ENCODE data around the gene MS4A18. TPM values are rescaled to one million over a fixed set of nuclear protein-coding genes. Genes with fewer than 3 reads are reported as not detected.

The MS4A18 gene
- total RNA-seq, 4 donors from 2014 or later = not detected

- Histone ChIP-seq H3K27me3 (peaks cover 7% of the 10 kb centered on the region), H3K4me1 (no peaks in the 10 kb centered on the region), H3K4me3 (no peak overlapping the region), H3K9me3 (no peaks in the 10 kb centered on the region), H3K27ac (no peak overlapping the region), H3K36me3 (no peaks in the 10 kb centered on the region)
- DNase-seq (ENCODE audit: low spot score in 2 of 2) = no peak
- WGBS = 94% methylated on average over 4 of the region's 4 CpGs
- TF ChIP-seq POLR2AphosphoS5 (IDR thresholded peaks at IDR 0.05) (no peak), EP300 (IDR thresholded peaks at IDR 0.05) (no peak)
These were observed 66.8 kb downstream of the MS4A18 start for GRCh38 chr11:60791153-60791933.

GRCh38 chr11:60792521-60792920, 68.0 kb downstream of the MS4A18 start:
- no peaks in the 10 kb centered on the region for H3K36me3 ChIP-seq
- H3K27ac ChIP-seq = no peak overlapping the region
- TF ChIP-seq POLR2AphosphoS5 (IDR thresholded peaks at IDR 0.05) (no peak), EP300 (IDR thresholded peaks at IDR 0.05) (no peak), CTCF (IDR thresholded peaks at IDR 0.05) (no peak), POLR2A (IDR thresholded peaks at IDR 0.05) (no peak)
- no peaks in the 10 kb centered on the region for H3K9me3 ChIP-seq
- no peaks in the 10 kb centered on the region for H3K4me1 ChIP-seq
- 85% methylated on average over 3 of the region's 3 CpGs for WGBS
- H3K27me3 ChIP-seq = peaks cover 7% of the 10 kb centered on the region
- H3K4me3 ChIP-seq = no peak overlapping the region
- DNase-seq (ENCODE audit: low spot score in 2 of 2) = no peak

Other genes starting within 250 kb of the MS4A18 start
- not detected for gene MS4A12, start 231.9 kb upstream of the MS4A18 start, total RNA-seq
- not detected for gene MS4A13, start 209.3 kb upstream of the MS4A18 start, total RNA-seq
- gene MS4A8, start 25.1 kb upstream of the MS4A18 start, total RNA-seq = not detected
- not detected for gene MS4A15, start 32.1 kb downstream of the MS4A18 start, total RNA-seq
- gene MS4A10, start 60.6 kb downstream of the MS4A18 start, total RNA-seq = not detected
- gene CCDC86, start 117.4 kb downstream of the MS4A18 start, total RNA-seq = 10 to 100 TPM; 32.5 to 46.3 (median 40.3) TPM
- under 1 TPM in 3 of 4 donors, not detected in 1; 0.19 to 0.68 (median 0.34) TPM for gene PTGDR2, start 131.2 kb downstream of the MS4A18 start, total RNA-seq
- 1 to 10 TPM in 1 of 4 donors, under 1 TPM in 1, not detected in 2; 0.94 to 5.5 TPM for gene ZP1, start 142.8 kb downstream of the MS4A18 start, total RNA-seq
- 100 to 1,000 TPM; 101 to 153 (median 116) TPM for gene PRPF19, start 181.9 kb downstream of the MS4A18 start, total RNA-seq
- 100 to 1,000 TPM in 3 of 4 donors, 10 to 100 TPM in 1; 67.4 to 128 (median 110) TPM for gene TMEM109, start 189.4 kb downstream of the MS4A18 start, total RNA-seq
- gene TMEM132A, start 199.7 kb downstream of the MS4A18 start, total RNA-seq = 1 to 10 TPM; 7.5 to 9.6 (median 8.0) TPM
- gene SLC15A3, start 227.5 kb downstream of the MS4A18 start, total RNA-seq = 10 to 100 TPM in 2 of 4 donors, 1 to 10 TPM in 2; 1.7 to 10.5 (median 9.8) TPM
- gene CD6, start 247.0 kb downstream of the MS4A18 start, total RNA-seq = 1 to 10 TPM in 2 of 4 donors, under 1 TPM in 2; 0.15 to 1.7 (median 1.2) TPM